Activated T-cell treated with anti-CD3 and anti-CD28 coated beads, Interleukin-2, amount 50 U/mL, for 4 hours (primary cell): ENCODE data around the gene DIAPH2. TPM values are rescaled to one million over a fixed set of nuclear protein-coding genes. Genes with fewer than 3 reads are reported as not detected.
"Not testable (repeated sequence)": the region's sequence is repeated elsewhere in the genome, so short reads cannot be mapped to it uniquely, and the experiment has no call there.

ENCODE experiments used
- ATAC-seq, 2 donors: fragments of 200-7000 bp; cut with Tn5 transposase; one replicate each; pipeline ENCODE4 v1.10.0; 2021
- DNase-seq: peaks from one replicate; pipeline ENCODE4 v3.0.0-alpha.2; 2020
- H3K27me3 Mint-ChIP-seq: one replicate; pipeline ENCODE4 v1.8.0; 2021; ENCODE audit warnings: low read depth, mixed read lengths
- H3K36me3 Mint-ChIP-seq: one replicate; pipeline ENCODE4 v1.8.0; 2022; ENCODE audit warnings: mixed read lengths; ENCODE audit not compliant: insufficient read depth
- H3K4me1 Mint-ChIP-seq: one replicate; pipeline ENCODE4 v1.8.0; 2021; ENCODE audit warnings: low read depth, mixed read lengths
- H3K4me3 Mint-ChIP-seq: one replicate; pipeline ENCODE4 v1.8.0; 2021; ENCODE audit warnings: mild to moderate bottlenecking, moderate library complexity, mixed read lengths
- H3K9me3 Mint-ChIP-seq: one replicate; pipeline ENCODE4 v1.8.0; 2021; ENCODE audit warnings: mixed read lengths
- total RNA-seq, 3 donors: library from RNA; stranded (reverse); gene quantifications; one replicate each; pipeline ENCODE4 v1.2.1, GENCODE V29; 2021

DIAPH2 gene
- total RNA-seq, 3 donors from 2014 or later: 4.4 to 4.8 (median 4.4) TPM

GRCh38 chrX:96820935-96821334 lies 136.3 kb downstream of the DIAPH2 start:
- Mint-ChIP-seq H3K4me3 (no peak overlapping the region), H3K9me3 (no peaks in the 10 kb centered on the region), H3K27me3 (no peaks in the 10 kb centered on the region), H3K36me3 (peaks cover 2% of the 10 kb centered on the region), H3K4me1 (peaks cover 4% of the 10 kb centered on the region)
- no peak for ATAC-seq
- no peak for DNase-seq

GRCh38 chrX:96824166-96824565 lies 139.5 kb downstream of the DIAPH2 start:
- no peak overlapping the region for H3K4me3 Mint-ChIP-seq
- H3K9me3 Mint-ChIP-seq: no peaks in the 10 kb centered on the region
- no peaks in the 10 kb centered on the region for H3K27me3 Mint-ChIP-seq
- ATAC-seq (no peak), DNase-seq (no peak)
- peaks cover 4% of the 10 kb centered on the region for H3K4me1 Mint-ChIP-seq
- no peaks in the 10 kb centered on the region for H3K36me3 Mint-ChIP-seq

- DNase-seq (no peak), ATAC-seq (no peak)
- peaks cover 2% of the 10 kb centered on the region for H3K36me3 Mint-ChIP-seq
- H3K9me3 Mint-ChIP-seq: no peaks in the 10 kb centered on the region
- no peak overlapping the region for H3K4me3 Mint-ChIP-seq
- no peaks in the 10 kb centered on the region for H3K4me1 Mint-ChIP-seq
- H3K27me3 Mint-ChIP-seq: no peaks in the 10 kb centered on the region
Measured at GRCh38 chrX:96833333-96833732, 148.7 kb downstream of the DIAPH2 start.

- H3K36me3 Mint-ChIP-seq: peaks cover 2% of the 10 kb centered on the region
- no peaks in the 10 kb centered on the region for H3K4me1 Mint-ChIP-seq
- no peak for DNase-seq
- H3K9me3 Mint-ChIP-seq: no peaks in the 10 kb centered on the region
- H3K4me3 Mint-ChIP-seq: no peak overlapping the region
- no peaks in the 10 kb centered on the region for H3K27me3 Mint-ChIP-seq
- no peak for ATAC-seq
Measured at GRCh38 chrX:96834137-96834536, 149.5 kb downstream of the DIAPH2 start.

GRCh38 chrX:96835660-96836289 lies 151.1 kb downstream of the DIAPH2 start:
- Mint-ChIP-seq H3K27me3 (no peaks in the 10 kb centered on the region), H3K9me3 (no peaks in the 10 kb centered on the region), H3K4me3 (no peak overlapping the region), H3K4me1 (no peaks in the 10 kb centered on the region), H3K36me3 (peaks cover 2% of the 10 kb centered on the region)
- ATAC-seq: no peak
- DNase-seq: no peak

GRCh38 chrX:96837808-96838207 lies 153.2 kb downstream of the DIAPH2 start:
- Mint-ChIP-seq H3K4me3 (no peak overlapping the region), H3K36me3 (peaks cover 2% of the 10 kb centered on the region), H3K27me3 (no peaks in the 10 kb centered on the region), H3K4me1 (no peaks in the 10 kb centered on the region), H3K9me3 (no peaks in the 10 kb centered on the region)
- DNase-seq: no peak
- ATAC-seq: no peak

- no peak for DNase-seq
- no peaks in the 10 kb centered on the region for H3K9me3 Mint-ChIP-seq
- H3K36me3 Mint-ChIP-seq: peaks cover 3% of the 10 kb centered on the region
- no peak for ATAC-seq
- no peak overlapping the region for H3K4me3 Mint-ChIP-seq
- no peaks in the 10 kb centered on the region for H3K4me1 Mint-ChIP-seq
- no peaks in the 10 kb centered on the region for H3K27me3 Mint-ChIP-seq
Measured at GRCh38 chrX:96838537-96838936, 153.9 kb downstream of the DIAPH2 start.

- no peaks in the 10 kb centered on the region for H3K4me1 Mint-ChIP-seq
- no peaks in the 10 kb centered on the region for H3K9me3 Mint-ChIP-seq
- H3K36me3 Mint-ChIP-seq: peaks cover 2% of the 10 kb centered on the region
- no peak for DNase-seq
- H3K4me3 Mint-ChIP-seq: no peak overlapping the region
- no peak for ATAC-seq
- H3K27me3 Mint-ChIP-seq: no peaks in the 10 kb centered on the region
Measured at GRCh38 chrX:96841325-96841724, 156.7 kb downstream of the DIAPH2 start.

- not testable (repeated sequence) for H3K9me3 Mint-ChIP-seq, H3K27me3 Mint-ChIP-seq, DNase-seq, H3K36me3 Mint-ChIP-seq, H3K4me1 Mint-ChIP-seq, ATAC-seq, H3K4me3 Mint-ChIP-seq
Measured at GRCh38 chrX:96841866-96842265, 157.2 kb downstream of the DIAPH2 start.

- H3K9me3 Mint-ChIP-seq: no peaks in the 10 kb centered on the region
- H3K27me3 Mint-ChIP-seq: no peaks in the 10 kb centered on the region
- H3K36me3 Mint-ChIP-seq: peaks cover 6% of the 10 kb centered on the region
- ATAC-seq (no peak), DNase-seq (no peak)
- no peaks in the 10 kb centered on the region for H3K4me1 Mint-ChIP-seq
- no peak overlapping the region for H3K4me3 Mint-ChIP-seq
Measured at GRCh38 chrX:96843566-96843965, 158.9 kb downstream of the DIAPH2 start.

- Mint-ChIP-seq H3K27me3 (no peaks in the 10 kb centered on the region), H3K4me3 (no peak overlapping the region), H3K9me3 (no peaks in the 10 kb centered on the region), H3K4me1 (no peaks in the 10 kb centered on the region), H3K36me3 (peaks cover 6% of the 10 kb centered on the region)
- ATAC-seq (no peak), DNase-seq (no peak)
Measured at GRCh38 chrX:96846841-96847240, 162.2 kb downstream of the DIAPH2 start.

GRCh38 chrX:96859422-96859821 lies 174.8 kb downstream of the DIAPH2 start:
- not testable (repeated sequence) for H3K4me3 Mint-ChIP-seq, H3K4me1 Mint-ChIP-seq, DNase-seq, H3K27me3 Mint-ChIP-seq, H3K36me3 Mint-ChIP-seq, H3K9me3 Mint-ChIP-seq, ATAC-seq

GRCh38 chrX:96861218-96861617 lies 176.6 kb downstream of the DIAPH2 start:
- H3K36me3 Mint-ChIP-seq: no peaks in the 10 kb centered on the region
- H3K27me3 Mint-ChIP-seq: no peaks in the 10 kb centered on the region
- H3K9me3 Mint-ChIP-seq: no peaks in the 10 kb centered on the region
- DNase-seq (no peak), ATAC-seq (no peak)
- H3K4me3 Mint-ChIP-seq: no peak overlapping the region
- peaks cover 4% of the 10 kb centered on the region for H3K4me1 Mint-ChIP-seq

- no peak overlapping the region for H3K4me3 Mint-ChIP-seq
- ATAC-seq (no peak), DNase-seq (no peak)
- H3K4me1 Mint-ChIP-seq: peaks cover 4% of the 10 kb centered on the region
- H3K36me3 Mint-ChIP-seq: no peaks in the 10 kb centered on the region
- no peaks in the 10 kb centered on the region for H3K9me3 Mint-ChIP-seq
- H3K27me3 Mint-ChIP-seq: no peaks in the 10 kb centered on the region
Measured at GRCh38 chrX:96861661-96862060, 177.0 kb downstream of the DIAPH2 start.

GRCh38 chrX:96883608-96884007 lies 199.0 kb downstream of the DIAPH2 start, which contains the start of gene RPA4:
Gene RPA4 (plus strand): TSS chrX:96883908. CDS start chrX:96884311, 403 bp downstream.
- H3K4me1 Mint-ChIP-seq: no peaks in the 10 kb centered on the region

More at GRCh38 chrX:96883608-96884007, 199.0 kb downstream of the DIAPH2 start, which contains the start of gene RPA4:
- H3K9me3 Mint-ChIP-seq: no peaks in the 10 kb centered on the region
- ATAC-seq (no peak), DNase-seq (no peak)
- no peaks in the 10 kb centered on the region for H3K27me3 Mint-ChIP-seq
- H3K4me3 Mint-ChIP-seq: no peak within 1 kb of the TSS
- peaks cover 7% of the 10 kb centered on the region for H3K36me3 Mint-ChIP-seq
